Measurements from ENCODE around the gene RPL13A. TPM values are rescaled to one million over a fixed set of nuclear protein-coding genes. Genes with fewer than 3 reads are reported as not detected.
"Not testable (repeated sequence)": the region's sequence is repeated elsewhere in the genome, so short reads cannot be mapped to it uniquely, and the experiment has no call there.

RPL13A gene
- polyA plus RNA-seq, 1 experiment, result 2,322 TPM

GRCh38 chr19:49469828-49470614, 17.4 kb upstream of the RPL13A start:
- H3K36me3 ChIP-seq (ENCODE audit: control insufficient read depth, insufficient read depth, low read length), result peaks cover 4% of the 10 kb centered on the region
- TF ChIP-seq CTCF (IDR thresholded peaks at IDR 0.05; ENCODE audit: insufficient read depth, low read depth, low read length), result no peak
- ChIA-PET CTCF (interaction anchor here (1.2 to 2.1 kb wide), 3 partner anchors 8 to 100 kb away, joined by 3 to 7 read pairs (median 7); no protein-coding TSS in a partner anchor), POLR2A (no interaction called here)
- H3K4me3 ChIP-seq (ENCODE audit: low read depth, low read length), result no peak overlapping the region
- DNase-seq (ENCODE audit: low read depth), result no peak
- H3K27me3 ChIP-seq (ENCODE audit: control insufficient read depth, insufficient read depth, low read length), result no peaks in the 10 kb centered on the region

GRCh38 chr19:49470615-49470978, 16.8 kb upstream of the RPL13A start:
- no peak overlapping the region for H3K4me3 ChIP-seq (ENCODE audit: low read depth, low read length)
- ChIA-PET CTCF (interaction anchor here (0.7 to 2.1 kb wide), 3 partner anchors 12 to 100 kb away, joined by 3 to 7 read pairs (median 7); no protein-coding TSS in a partner anchor), POLR2A (no interaction called here)
- H3K27me3 ChIP-seq (ENCODE audit: control insufficient read depth, insufficient read depth, low read length), result no peaks in the 10 kb centered on the region
- DNase-seq (ENCODE audit: low read depth), result no peak
- TF ChIP-seq CTCF (IDR thresholded peaks at IDR 0.05; ENCODE audit: insufficient read depth, low read depth, low read length), result no peak
- peaks cover 3% of the 10 kb centered on the region for H3K36me3 ChIP-seq (ENCODE audit: control insufficient read depth, insufficient read depth, low read length)

- POLR2A ChIA-PET, result no interaction called here
- CTCF ChIA-PET, result interaction anchor here (0.5 to 2.4 kb wide), 9 partner anchors 14 to 199 kb away, joined by 3 to 20 read pairs (median 9); partner anchors contain the start of genes ALDH16A1 and PIH1D1
These were observed 14.5 kb upstream of the RPL13A start for GRCh38 chr19:49472936-49473335.

GRCh38 chr19:49473501-49473867, 13.9 kb upstream of the RPL13A start:
- CTCF ChIA-PET, result interaction anchor here (0.7 to 2.4 kb wide), 15 partner anchors 8 to 199 kb away, joined by 3 to 20 read pairs (median 6); partner anchors contain the start of genes ALDH16A1, NOSIP, PIH1D1 and PRRG2
- peak overlapping the region; percentile 80 for H3K4me3 ChIP-seq (ENCODE audit: low read depth, low read length)
- not testable (repeated sequence) for H3K36me3 ChIP-seq (ENCODE audit: control insufficient read depth, insufficient read depth, low read length); H3K27me3 ChIP-seq (ENCODE audit: control insufficient read depth, insufficient read depth, low read length); DNase-seq (ENCODE audit: low read depth)
- POLR2A ChIA-PET, result interaction anchor here (0.6 kb wide), 1 partner anchor 397 kb away, joined by 3 read pairs; no protein-coding TSS in a partner anchor

More at GRCh38 chr19:49472936-49473335, 14.5 kb upstream of the RPL13A start:
- no peaks in the 10 kb centered on the region for H3K27me3 ChIP-seq (ENCODE audit: control insufficient read depth, insufficient read depth, low read length)
- H3K36me3 ChIP-seq (ENCODE audit: control insufficient read depth, insufficient read depth, low read length), result no peaks in the 10 kb centered on the region; the same call in 1 of the 2 replicates
- DNase-seq (ENCODE audit: low read depth), result no peak
- no peak overlapping the region for H3K4me3 ChIP-seq (ENCODE audit: low read depth, low read length)
- no peak for TF ChIP-seq CTCF (IDR thresholded peaks at IDR 0.05; ENCODE audit: insufficient read depth, low read depth, low read length)

GRCh38 chr19:49473868-49474541, 13.4 kb upstream of the RPL13A start, which contains the start of gene FLT3LG:
FLT3LG (plus strand) TSS chr19:49474215; CDS start chr19:49474640, 425 bp downstream.
- Histone ChIP-seq H3K36me3 (ENCODE audit: control insufficient read depth, insufficient read depth, low read length) (no peaks in the 10 kb centered on the region; the same call in 1 of the 2 replicates), H3K27me3 (ENCODE audit: control insufficient read depth, insufficient read depth, low read length) (no peaks in the 10 kb centered on the region), H3K4me3 (ENCODE audit: low read depth, low read length) (peak within 1 kb of the TSS; percentile 80)
- CTCF ChIA-PET, result interaction anchor here (0.7 to 2.4 kb wide), 15 partner anchors 9 to 198 kb away, joined by 3 to 20 read pairs (median 6); partner anchors contain the start of genes ALDH16A1, NOSIP, PIH1D1 and PRRG2
- DNase-seq (ENCODE audit: low read depth), result no peak
- TF ChIP-seq CTCF (IDR thresholded peaks at IDR 0.05; ENCODE audit: insufficient read depth, low read depth, low read length), result peak; percentile 98
- POLR2A ChIA-PET, result interaction anchor here (0.6 kb wide), 1 partner anchor 397 kb away, joined by 3 read pairs; no protein-coding TSS in a partner anchor

Measured in BJ (cell line).